GM19328 (cell line): ENCODE data around the gene DEDD2.

Experiments used
- ATAC-seq: cut with Tn5 transposase; IDR thresholded peaks from one replicate; pipeline ENCODE4 v1.9.1; 2021; ENCODE audit warnings: mild to moderate bottlenecking, moderate library complexity; ENCODE audit not compliant: unreplicated experiment

The DEDD2 gene

DNA sequence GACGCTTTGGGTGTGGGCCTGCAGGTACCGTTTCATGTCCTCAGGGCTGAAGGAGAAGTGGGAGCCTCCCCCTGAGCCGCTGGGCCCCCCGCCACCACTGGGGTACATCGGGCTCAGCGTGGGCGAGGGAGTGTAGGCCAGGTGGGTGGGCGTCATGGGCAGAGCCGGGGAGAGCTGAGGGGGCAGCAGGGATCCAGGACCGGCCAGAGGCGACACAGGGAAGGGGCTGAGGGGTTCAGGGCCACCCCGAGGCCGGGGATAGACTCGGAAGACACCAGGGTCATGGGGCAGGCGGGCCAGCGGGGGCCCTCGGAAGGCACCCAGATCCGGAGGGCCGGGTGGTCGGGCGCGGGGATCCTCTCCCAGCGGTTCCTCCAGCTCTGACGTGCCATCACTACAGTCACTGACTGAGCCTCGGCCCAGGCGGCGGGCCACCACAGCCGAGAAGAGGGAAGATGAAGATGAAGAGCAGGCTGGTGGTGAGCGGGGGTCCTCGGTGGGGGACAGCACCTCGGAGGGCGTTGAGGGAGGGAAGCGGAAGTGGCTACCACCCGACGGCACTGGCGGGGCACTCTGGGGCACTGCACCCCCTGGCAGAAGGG is 31.8 kb upstream of the DEDD2 start:
- ATAC-seq, result no peak

DNA sequence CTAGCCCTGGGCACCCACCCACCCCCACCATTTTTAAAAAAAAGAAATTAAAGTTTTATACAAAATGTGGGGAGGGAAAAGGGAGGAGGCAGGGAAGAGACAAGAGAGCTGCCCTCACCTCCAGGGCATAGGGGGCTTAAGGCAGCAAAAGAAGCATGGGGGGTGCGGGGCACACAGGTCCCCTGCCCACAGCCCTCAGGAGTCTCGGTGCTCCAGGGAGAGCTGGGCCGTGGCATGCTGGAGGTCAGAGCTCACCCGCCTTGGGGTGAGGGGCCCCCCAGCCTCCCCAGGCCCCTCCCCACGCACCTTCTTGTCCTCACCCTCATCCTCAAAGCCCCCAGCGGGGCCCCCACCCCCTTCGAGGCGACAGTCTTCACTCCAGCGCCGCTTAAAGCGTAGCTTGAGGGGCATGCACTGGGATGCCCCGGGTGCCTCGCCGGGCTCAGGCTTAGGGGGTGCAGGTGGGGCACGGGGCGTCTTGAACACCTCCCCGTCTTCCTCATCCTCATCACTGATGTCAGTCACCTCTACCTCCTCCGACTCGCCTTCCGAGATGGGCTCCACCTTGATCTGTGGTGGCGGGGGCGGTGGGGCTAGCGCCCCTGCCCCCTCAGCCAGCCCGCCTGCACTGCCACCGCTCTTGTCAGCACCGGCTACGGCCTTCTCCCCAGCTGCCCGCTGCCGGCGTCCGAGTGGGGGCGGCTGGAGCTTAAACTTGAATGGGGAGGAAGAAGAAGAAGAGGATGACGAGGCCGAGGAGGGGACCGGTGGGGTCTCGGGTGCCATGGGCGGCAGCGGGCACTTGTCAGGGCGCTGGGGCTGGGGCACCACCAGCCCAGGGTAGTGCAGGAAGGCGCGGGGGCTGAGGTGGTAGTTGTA is 31.0 kb upstream of the DEDD2 start:
- ATAC-seq, result no peak

DNA sequence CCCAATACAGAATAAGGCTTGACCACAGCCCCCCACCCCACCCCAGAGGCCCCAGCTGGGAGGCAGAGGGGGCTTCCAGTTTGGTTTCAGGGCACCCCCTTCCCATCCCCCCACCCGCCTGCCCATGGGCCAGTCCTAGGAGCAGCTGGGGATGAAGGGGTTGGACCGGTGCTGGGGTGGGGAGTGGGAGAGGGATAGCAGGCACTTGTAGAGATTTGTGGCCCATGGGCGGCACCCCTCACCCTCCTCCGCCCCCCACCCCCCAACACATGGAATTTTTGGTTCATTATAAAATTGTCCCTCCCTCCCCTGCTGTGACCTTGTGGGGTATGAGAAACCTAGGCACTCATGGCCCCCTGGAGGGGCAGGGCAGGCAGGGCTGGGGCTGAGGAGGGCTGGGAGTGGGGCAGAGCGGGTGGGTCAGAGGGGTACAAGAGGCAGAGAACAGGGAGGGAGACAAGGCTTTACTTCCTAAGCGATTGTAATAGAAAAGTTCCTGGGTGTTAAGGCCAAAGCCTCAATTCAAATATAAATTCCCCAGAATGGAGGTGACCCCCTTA is 30.2 kb upstream of the DEDD2 start:
- ATAC-seq, result no peak

DNA sequence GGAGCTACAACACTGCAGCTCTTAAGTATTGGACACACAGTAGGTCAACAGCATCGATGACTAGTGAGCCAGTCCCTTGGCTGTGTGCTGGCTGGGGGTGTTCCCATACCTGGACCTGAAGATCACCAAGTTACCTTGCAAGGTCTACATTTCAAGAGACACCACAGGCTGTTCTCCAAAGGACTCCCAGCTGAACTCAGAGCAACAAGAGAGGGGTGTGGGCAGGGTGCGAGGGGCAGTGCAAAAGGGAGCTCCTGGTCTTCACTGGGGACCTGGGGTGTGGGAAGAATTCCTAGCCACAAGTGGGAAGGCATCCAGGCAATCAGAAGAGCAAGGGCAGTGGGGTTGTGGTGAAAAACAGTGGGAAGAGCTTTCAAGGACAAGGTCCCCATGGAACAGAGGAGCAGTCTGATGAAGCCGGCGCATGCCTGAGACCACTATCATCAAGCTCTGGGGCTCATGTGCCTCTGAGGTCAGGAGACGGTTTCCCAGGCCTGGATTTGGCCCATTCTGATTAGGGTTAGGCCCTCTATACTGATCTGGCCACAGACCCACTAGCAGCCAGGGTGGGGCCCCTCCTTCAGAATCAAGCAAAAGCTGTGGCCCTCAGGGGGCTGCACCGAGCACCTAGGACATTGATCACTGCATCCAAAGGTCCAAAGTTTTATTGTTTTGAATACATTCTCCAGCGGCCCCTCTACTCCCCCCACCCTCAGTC is 29.6 kb upstream of the DEDD2 start:
- ATAC-seq, result no peak

DNA sequence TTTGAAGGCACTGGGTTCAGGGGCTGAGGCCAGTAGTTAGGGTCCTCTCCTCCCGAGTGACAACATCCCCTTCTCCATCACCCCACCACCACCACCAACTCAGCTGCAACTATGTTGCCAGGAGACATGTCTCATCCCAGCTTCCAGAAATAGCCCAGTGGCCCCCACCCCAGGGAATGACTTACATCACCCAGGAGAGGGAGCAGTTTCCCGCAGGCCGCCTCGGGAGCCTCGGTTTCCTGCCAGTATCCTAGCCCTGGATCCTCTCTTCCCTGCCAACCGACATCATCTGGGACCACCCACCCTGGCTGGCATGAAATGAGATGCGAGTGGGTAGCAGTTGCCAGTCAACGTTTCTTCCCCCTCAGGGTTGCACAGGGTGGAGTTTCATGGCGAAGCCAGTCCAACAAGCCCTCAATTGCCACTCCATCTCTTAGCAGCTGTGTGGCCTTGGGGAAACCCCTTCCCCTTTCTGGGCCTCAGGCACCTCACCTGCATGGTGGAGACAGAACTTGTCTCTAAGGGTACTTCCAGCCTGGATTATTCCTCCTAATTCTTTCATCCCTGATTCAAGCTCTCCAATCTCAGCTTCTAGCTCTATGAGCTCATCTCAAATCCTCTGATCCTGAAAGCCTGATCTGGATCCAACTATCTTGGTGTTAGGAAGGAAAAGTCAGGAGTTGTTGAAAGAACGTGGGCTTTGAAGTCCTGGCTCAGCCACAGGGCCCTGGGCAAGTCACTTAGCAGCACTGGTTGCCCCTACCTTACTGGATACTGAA is 28.9 kb upstream of the DEDD2 start:
- ATAC-seq, result no peak

DNA sequence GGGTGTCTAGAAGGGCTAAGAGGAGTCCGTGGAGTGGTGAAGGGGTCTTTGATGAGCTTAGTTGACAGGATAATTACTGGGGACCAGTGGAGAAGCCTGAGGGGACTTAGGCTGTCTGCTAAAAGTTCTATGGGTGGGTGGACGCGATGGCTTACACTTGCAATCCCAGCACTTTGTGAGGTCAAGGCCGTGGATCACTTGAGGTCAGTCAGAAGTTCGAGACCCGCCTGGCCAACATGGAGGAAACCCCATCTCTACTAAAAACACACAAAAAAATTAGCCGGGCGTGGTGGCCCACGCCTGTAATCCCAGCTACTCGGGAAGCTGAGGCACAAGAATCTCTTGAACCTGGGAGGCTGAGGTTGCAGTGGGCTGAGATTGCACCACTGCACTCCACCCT is 27.8 kb upstream of the DEDD2 start:
- no peak for ATAC-seq

DNA sequence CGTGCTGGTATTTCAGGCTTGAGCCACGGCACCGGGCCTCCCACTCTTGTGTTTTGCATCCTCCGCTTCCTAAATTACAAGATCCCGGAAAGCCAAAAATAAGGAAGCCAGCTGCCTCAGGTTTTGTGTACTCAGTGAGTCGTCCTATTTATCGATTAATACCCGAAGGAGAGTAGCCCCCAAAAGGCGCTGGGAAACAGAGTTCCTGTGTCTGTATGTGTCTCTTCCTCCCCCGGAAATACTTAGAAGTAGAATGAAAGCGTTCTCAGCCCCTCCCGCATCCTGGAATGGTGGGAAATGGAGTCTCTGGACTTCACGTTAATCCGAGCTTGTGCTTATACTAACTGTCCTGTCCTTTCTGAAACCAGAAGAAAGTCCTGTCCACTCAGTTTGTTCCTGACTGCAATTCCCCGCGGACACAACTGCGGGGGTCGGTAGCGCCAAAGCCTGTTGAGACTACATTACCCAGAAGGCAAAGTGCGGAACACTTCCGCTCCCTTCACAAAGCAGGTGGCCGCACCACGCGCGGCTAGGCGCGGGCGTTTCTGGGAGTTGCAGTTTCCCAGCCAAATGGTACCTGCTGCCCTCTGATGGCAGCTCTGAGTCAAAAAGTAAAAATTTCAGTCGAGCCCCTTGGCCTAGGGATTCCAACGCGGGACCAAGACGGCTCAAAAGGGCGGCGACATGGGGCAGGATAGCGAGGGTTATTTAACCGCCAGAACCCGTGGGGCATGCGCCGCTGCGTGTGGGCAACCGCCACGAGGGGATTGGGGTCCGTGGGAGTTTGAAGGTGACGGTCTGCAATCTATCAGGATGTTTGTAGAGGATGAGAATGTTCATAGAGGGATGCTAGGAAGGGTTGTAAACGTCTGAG is 27.1 kb upstream of the DEDD2 start:
- no peak for ATAC-seq

DNA sequence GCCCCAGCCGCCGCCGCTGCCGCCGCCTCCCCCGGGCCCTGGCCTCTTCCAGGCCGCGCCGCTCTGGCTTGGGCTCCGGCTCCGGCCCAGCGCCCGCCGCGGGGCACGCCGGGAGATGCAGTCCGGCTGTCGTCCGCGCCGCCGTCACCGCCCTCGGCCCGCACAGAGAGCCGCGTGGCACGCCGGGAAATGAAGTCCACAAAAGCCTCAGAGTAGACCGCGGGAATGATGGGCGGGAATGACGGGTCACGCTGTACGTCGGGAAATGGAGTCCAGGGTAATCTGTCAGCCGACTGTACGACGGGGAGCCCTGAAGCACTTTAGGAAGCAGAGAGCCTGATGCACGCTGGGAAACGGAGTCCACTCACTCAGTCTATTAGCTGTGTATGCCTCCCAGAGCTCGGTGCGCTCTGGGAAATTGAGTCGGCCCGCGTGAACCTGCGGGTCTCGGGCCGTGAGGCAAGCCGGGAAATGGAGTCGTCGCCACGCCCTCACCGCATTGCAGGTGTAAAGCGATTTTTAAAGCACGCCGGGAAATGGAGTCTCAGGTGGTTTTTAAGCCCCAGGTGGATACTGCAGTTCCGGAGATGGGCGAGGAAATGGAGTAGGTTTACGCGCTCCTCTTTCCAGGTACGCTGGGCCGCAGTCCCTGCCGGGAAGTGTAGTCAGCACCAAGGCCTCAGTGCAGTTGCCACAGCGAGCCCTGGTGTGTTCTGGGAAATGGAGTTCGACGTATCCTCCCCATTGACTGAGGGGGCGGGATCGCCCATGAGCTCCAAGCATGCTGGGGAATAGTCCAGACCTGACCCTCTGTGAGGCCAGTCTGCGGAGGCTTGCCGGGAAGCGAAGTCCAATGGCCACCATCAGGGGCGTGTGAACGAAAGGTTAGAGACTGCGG is 25.3 kb upstream of the DEDD2 start, which contains the start of gene GSK3A:
Gene GSK3A (minus strand): TSS at position 91 of the 898 bp plus-strand sequence. CDS start 137 bp downstream, outside the sequence.
- peak; percentile 52 for ATAC-seq

DNA sequence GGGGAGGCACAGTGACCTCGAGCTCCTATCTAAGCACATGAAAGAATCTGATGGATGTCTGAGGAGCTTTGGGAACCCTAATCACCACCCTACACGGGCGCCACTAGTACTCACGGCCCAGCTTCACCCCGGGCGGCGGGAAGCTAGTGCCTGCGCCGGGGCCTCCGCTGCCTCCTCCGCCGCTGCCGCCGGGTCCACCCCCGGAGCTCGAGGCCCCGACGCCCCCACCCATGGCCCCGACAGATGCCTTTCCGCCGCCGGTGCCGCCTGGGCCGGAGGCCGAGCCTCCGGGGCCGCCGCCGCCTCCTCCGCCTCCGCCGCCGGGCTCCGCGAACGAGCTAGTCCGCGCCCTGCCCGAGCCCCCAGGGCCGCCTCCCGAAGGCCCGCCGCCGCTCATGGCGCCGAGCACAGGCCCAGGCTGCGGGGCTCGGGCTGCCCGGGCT is 24.6 kb upstream of the DEDD2 start:
- peak; percentile 3 for ATAC-seq

DNA sequence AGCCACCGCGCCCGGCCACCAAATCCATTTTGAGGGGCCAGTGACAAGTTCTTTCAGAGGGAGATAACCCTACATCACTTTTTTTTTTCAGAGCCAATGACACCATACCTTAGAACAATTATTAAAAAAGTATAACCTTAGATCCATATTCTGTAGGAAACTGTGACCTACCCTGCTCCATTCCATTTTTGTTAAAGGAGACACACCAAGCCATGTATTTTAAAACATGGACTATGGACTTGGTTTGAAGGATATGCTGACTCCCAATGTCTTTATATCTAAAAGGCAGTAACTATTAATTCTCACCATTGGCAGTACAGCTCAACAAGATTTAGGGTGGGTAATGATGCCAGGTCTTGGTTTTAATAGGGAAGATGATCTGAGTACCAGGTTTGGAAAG is 23.8 kb upstream of the DEDD2 start:
- no peak for ATAC-seq

DNA sequence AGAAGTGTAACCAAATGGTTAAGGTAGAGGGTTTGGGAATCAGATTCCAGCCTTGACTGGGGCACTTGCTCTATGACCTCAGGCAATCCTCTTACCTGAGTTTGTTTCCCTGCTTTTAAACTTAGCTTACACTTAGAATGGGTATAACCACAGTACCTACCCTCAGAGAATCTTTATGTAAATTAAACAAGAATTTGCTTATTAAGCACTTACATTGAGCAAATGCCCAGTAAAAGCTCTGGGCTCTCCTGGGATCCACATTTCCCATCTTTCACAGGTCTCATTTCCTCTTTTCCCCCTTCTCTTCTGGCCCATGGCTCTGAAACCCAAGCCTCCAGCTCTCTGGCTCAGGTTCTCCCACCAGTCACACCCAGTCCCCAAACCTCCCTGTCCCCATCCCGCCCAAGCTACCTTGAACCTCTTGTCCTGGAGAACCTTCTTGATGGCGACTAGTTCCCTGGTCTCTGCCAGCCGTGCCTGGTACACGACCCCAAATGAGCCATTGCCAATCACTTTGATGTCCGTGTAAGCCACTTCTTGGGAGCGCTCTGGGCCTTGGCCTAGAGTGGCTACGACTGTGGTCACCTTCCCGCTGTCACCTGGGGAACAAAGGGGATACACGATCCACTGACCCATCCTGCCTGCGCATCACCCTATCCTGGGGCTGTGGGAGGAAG is 22.2 kb upstream of the DEDD2 start:
- ATAC-seq, result no peak

DNA sequence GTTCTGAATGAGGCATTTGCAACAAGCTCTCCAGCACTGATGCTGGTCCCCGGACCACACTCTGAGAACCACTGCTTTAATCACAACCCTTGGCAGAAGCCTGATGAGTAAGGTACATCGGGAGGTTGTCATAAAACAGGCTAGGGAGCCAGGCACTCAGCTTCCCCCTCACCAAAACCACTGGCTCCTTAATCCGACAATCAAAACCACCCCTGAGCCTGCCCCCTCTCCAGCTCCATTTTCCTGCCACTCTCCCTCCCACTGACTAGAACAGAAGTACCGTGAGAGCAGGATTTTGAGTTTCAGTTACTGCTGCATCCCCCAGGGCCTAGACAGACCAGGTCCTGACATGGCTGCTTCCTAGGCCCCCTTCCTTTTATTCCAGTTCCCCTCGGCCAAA is 17.7 kb upstream of the DEDD2 start:
- no peak for ATAC-seq

DNA sequence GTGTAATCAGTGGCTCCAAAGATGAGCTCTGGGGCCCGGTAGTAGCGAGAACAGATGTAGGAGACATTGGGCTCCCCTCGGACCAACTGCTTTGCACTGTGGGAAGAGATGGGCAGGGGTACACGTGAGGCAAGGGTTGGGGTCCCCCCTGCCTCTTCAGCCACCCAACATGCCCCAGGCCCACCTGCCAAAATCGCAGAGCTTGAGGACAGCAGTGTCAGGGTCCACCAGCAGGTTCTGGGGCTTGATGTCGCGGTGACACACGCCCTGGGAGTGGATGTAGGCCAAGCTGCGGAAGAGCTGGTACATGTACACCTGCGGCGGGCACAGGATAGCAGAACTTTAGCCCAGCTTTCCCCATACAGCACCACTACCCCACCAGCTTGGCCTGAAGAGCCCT is 16.9 kb upstream of the DEDD2 start:
- ATAC-seq, result no peak

DNA sequence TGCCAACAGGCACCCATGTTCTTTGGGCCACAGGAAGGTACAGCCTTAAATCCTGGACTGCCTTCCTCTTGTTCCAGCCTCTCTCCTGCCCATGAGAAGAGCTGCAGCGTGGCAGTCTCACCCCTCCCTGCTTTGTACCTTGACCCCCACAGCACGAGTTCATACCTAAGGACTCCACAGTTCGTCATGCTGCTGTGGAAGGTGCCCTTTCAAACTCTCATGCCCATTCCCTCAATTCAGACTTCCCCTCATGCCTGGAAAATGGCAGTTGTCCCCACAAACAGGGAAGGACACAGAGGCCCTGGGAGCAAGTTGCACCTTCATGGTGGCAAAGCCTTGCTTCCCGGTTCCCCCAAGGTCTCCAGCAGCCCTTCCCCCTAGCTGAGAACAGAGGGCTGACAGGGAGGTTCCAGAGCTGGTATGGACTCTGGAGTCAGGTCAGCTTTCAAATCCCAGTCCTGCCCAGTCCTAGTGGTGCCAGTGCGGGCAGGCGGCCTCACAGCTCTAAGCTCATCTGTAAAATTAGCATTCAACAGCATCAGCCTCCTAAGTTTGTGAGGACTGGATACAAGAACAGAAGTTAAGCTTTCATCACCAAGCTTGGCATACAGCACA is 16.3 kb upstream of the DEDD2 start:
- no peak for ATAC-seq

DNA sequence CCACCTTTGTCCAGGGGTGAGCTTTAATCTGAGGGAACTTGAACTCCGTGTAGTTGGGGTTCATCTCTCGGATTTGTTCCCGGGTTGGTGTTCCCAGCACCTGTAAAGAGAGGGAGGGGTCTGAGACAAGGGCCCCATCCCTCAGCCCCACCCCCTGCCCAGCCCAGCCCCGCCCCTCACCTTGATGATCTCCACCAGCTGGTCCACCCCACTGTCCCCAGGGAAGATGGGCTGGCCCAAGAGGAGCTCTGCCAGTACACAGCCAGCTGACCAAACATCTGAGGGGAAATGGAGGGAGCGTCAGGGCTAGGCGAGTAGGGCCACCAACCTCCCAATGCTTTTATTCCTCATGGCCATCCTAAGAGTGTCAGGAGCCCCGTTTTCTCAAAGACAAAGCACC is 15.6 kb upstream of the DEDD2 start:
- no peak for ATAC-seq

DNA sequence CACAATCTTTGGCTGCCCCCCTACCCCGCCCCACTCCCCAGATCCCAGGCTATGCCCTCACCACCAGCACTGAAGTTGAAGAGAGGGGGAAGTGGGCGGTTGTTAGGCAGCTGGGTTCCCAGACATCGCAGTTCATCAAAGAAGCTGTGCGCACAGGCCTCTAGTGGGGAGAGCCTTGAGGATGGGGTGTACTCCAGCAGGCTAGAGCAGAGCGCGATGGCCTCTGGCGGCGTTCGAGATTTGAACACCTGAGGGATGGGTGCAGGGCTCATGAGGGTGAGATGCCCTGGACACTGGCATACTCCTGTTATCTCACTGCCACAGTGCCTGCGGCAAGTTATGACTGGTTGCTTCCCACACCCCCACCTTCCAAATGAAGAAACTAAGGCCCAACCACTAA is 15.0 kb upstream of the DEDD2 start:
- no peak for ATAC-seq

DNA sequence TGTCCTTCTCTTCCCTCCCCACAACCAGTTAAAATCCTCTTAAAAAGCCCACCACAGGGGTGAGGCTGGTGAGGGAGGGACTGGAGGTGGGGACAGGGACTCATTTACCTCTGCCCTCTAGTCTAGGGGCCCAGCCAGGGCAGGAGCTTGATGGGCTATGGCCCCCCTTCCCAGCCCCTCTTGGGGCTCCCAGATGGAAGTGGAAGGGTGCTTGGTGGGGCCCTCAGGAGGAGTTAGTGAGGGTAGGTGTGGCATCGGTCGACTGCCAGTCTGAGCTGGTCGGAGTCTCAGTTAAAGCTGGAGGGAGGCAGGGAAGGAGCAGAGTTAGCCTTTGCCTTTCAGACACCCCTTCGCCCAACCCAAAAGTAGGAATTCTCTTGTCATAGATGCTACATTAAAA is 13.1 kb upstream of the DEDD2 start:
- no peak for ATAC-seq
